Loucy (cell line): ENCODE results near the gene PHB1.
A peak's percentile ranks its signal among the peaks of the same experiment; 100 is the strongest.

Source experiments
- H2AFZ ChIP-seq: fragments of 200-600 bp; sonication (generic); 2 replicates; pipeline ENCODE4 v1.6.0; 2016; ENCODE audit warnings: antibody characterized with exemption, mild to moderate bottlenecking, low read length, moderate library complexity
- H3F3A ChIP-seq: fragments of 200-600 bp; 2 replicates; pipeline ENCODE4 v1.6.0; 2016; ENCODE audit warnings: antibody characterized with exemption, low read depth, mild to moderate bottlenecking
- H3K27me3 ChIP-seq: fragments of 200-600 bp; sonication (generic); 2 replicates; pipeline ENCODE4 v1.6.1; 2014; ENCODE audit warnings: low read length, mild to moderate bottlenecking; ENCODE audit not compliant: insufficient read depth, poor library complexity, severe bottlenecking
- H3K36me3 ChIP-seq: fragments of 200-600 bp; sonication (generic); 2 replicates; pipeline ENCODE4 v1.6.1; 2016; ENCODE audit warnings: low read length; ENCODE audit not compliant: insufficient read depth
- H3K4me1 ChIP-seq: fragments of 200-600 bp; sonication (generic); 2 replicates; pipeline ENCODE4 v1.5.1; 2014; ENCODE audit warnings: low read length, mild to moderate bottlenecking; ENCODE audit not compliant: insufficient read depth, poor library complexity, severe bottlenecking
- H3K4me2 ChIP-seq: fragments of 200-600 bp; sonication (generic); 2 replicates; pipeline ENCODE4 v1.6.0; 2014; ENCODE audit warnings: antibody characterized with exemption, low read length, low read depth, mild to moderate bottlenecking; ENCODE audit not compliant: poor library complexity, severe bottlenecking
- H3K4me3 ChIP-seq: fragments of 200-600 bp; sonication (generic); 2 replicates; pipeline ENCODE4 v1.5.1; 2014; ENCODE audit warnings: low read length, mild to moderate bottlenecking, mixed read lengths; ENCODE audit not compliant: poor library complexity, severe bottlenecking
- H3K79me2 ChIP-seq: fragments of 200-600 bp; sonication (generic); 2 replicates; pipeline ENCODE4 v1.6.1; 2014; ENCODE audit warnings: low read length; ENCODE audit not compliant: insufficient read depth
- H3K9ac ChIP-seq: fragments of 200-600 bp; sonication (generic); 2 replicates; pipeline ENCODE4 v1.6.0; 2014; ENCODE audit warnings: mild to moderate bottlenecking, low read depth, low read length, moderate library complexity; ENCODE audit not compliant: poor library complexity, severe bottlenecking
- H3K9me2 ChIP-seq: fragments of 200-600 bp; sonication (generic); replicated peaks from 2 replicates; pipeline ENCODE4 v1.6.1; 2016; ENCODE audit warnings: low read depth, low read length, mixed read lengths
- H3K9me3 ChIP-seq: fragments of 200-600 bp; sonication (generic); 2 replicates; pipeline ENCODE4 v1.6.1; 2014; ENCODE audit warnings: mild to moderate bottlenecking, antibody characterized with exemption, low read length, low read depth; ENCODE audit not compliant: insufficient read depth
- H4K20me1 ChIP-seq: fragments of 200-600 bp; sonication (generic); 2 replicates; pipeline ENCODE4 v1.6.0; 2014; ENCODE audit warnings: antibody characterized with exemption, low read length, mild to moderate bottlenecking; ENCODE audit not compliant: insufficient read depth, poor library complexity, severe bottlenecking
- CTCF ChIP-seq: fragments of 200-600 bp; sonication (generic); conservative IDR thresholded peaks from 2 replicates; pipeline ENCODE4 v1.5.1; 2014; ENCODE audit warnings: mild to moderate bottlenecking, antibody characterized with exemption, low read length
- EZH2phosphoT487 ChIP-seq: fragments of 200-600 bp; IDR thresholded peaks from 2 replicates; pipeline ENCODE4 v1.6.1; 2018; ENCODE audit warnings: antibody characterized with exemption, mild to moderate bottlenecking, moderate library complexity, borderline replicate concordance

Gene PHB1

GRCh38 chr17:49361902-49362722, 52.6 kb downstream of the PHB1 start, which contains the start of gene ZNF652:
ZNF652 (minus strand) TSS chr17:49362250; CDS start chr17:49317725, 44,525 bp downstream.
- peaks cover 39% of the 10 kb centered on the region for H4K20me1 ChIP-seq
- peak within 1 kb of the TSS; percentile 90 for H3K9ac ChIP-seq
- no peaks in the 10 kb centered on the region for H3K36me3 ChIP-seq
- H3K4me1 ChIP-seq = peaks cover 52% of the 10 kb centered on the region
- peak within 1 kb of the TSS; percentile 97 for H3K4me2 ChIP-seq
- H3K9me2 ChIP-seq = no peaks in the 10 kb centered on the region
- H2AFZ ChIP-seq = peak within 1 kb of the TSS; percentile 29; the same call in 1 of the 2 replicates
- H3K27me3 ChIP-seq = no peaks in the 10 kb centered on the region
- H3K9me3 ChIP-seq = no peaks in the 10 kb centered on the region
- 0 out of 2 replicates have a peak, but pooled peaks cover 2% of the 10 kb centered on the region for H3F3A ChIP-seq
- H3K4me3 ChIP-seq = peak within 1 kb of the TSS; percentile 83
- no peak for TF ChIP-seq EZH2phosphoT487
- TF ChIP-seq CTCF = no peak
- H3K79me2 ChIP-seq = peaks cover 40% of the 10 kb centered on the region

- Histone ChIP-seq H3K9me2 (no peaks in the 10 kb centered on the region), H3F3A (0 out of 2 replicates have a peak, but pooled peaks cover 2% of the 10 kb centered on the region), H3K9me3 (no peaks in the 10 kb centered on the region), H4K20me1 (peaks cover 45% of the 10 kb centered on the region), H3K9ac (peak overlapping the region; percentile 90), H2AFZ (0 out of 2 replicates have a peak overlapping the region, but pooled peaks have one; percentile 0), H3K4me2 (peak overlapping the region; percentile 97), H3K36me3 (no peaks in the 10 kb centered on the region), H3K4me1 (peaks cover 58% of the 10 kb centered on the region), H3K4me3 (peak overlapping the region; percentile 83), H3K79me2 (peaks cover 48% of the 10 kb centered on the region), H3K27me3 (no peaks in the 10 kb centered on the region)
- no peak for TF ChIP-seq CTCF
- TF ChIP-seq EZH2phosphoT487 = no peak
Measured at GRCh38 chr17:49361129-49361901, 53.4 kb downstream of the PHB1 start.

- Histone ChIP-seq H3K9ac (peak overlapping the region; percentile 90), H3K4me3 (peak overlapping the region; percentile 83), H3K36me3 (no peaks in the 10 kb centered on the region), H3K4me1 (peaks cover 54% of the 10 kb centered on the region), H3K79me2 (peaks cover 53% of the 10 kb centered on the region), H3K9me2 (no peaks in the 10 kb centered on the region), H3K27me3 (no peaks in the 10 kb centered on the region), H4K20me1 (peaks cover 47% of the 10 kb centered on the region), H2AFZ (no peak overlapping the region), H3K4me2 (peak overlapping the region; percentile 97), H3F3A (0 out of 2 replicates have a peak, but pooled peaks cover 2% of the 10 kb centered on the region), H3K9me3 (no peaks in the 10 kb centered on the region)
- no peak for TF ChIP-seq EZH2phosphoT487
Measured at GRCh38 chr17:49360796-49361128, 53.9 kb downstream of the PHB1 start.
